HG02759 (cell line): ENCODE data around the gene MSX2.

Source experiments
- ATAC-seq: cut with Tn5 transposase; IDR thresholded peaks from one replicate; pipeline ENCODE4 v1.9.1; 2021; ENCODE audit warnings: mild to moderate bottlenecking, moderate library complexity; ENCODE audit not compliant: unreplicated experiment

Gene MSX2

GRCh38 chr5:174765540-174765939 is 41.2 kb downstream of the MSX2 start:
- no peak for ATAC-seq

- no peak for ATAC-seq
These were observed 43.3 kb downstream of the MSX2 start for GRCh38 chr5:174767670-174768069.

- no peak for ATAC-seq
These were observed 44.6 kb downstream of the MSX2 start for GRCh38 chr5:174769005-174769404.

GRCh38 chr5:174773371-174773770 is 49.0 kb downstream of the MSX2 start:
- ATAC-seq, result no peak

- ATAC-seq, result no peak
These were observed 50.7 kb downstream of the MSX2 start for GRCh38 chr5:174775081-174775480.

GRCh38 chr5:174777111-174777510 is 52.7 kb downstream of the MSX2 start:
- ATAC-seq, result no peak

GRCh38 chr5:174777583-174777982 is 53.2 kb downstream of the MSX2 start:
- ATAC-seq, result no peak
